Left ventricle myocardium inferior (tissue), 1 donor: ENCODE measurements around the gene KIF22. TPM values are rescaled to one million over a fixed set of nuclear protein-coding genes. Genes with fewer than 3 reads are reported as not detected.

ENCODE experiments used
- DNase-seq: peaks from one replicate; pipeline ENCODE4 v3.0.0-alpha.2; 2020
- H3K27ac ChIP-seq: fragments of 200-600 bp; replicated peaks from 2 replicates; pipeline ENCODE4 v1.8.0; 2021
- H3K27me3 ChIP-seq: fragments of 200-600 bp; 2 replicates; pipeline ENCODE4 v1.8.0; 2021; ENCODE audit warnings: low read depth
- H3K36me3 ChIP-seq: fragments of 200-600 bp; 2 replicates; pipeline ENCODE4 v1.8.0; 2021
- H3K4me1 ChIP-seq: fragments of 200-600 bp; 2 replicates; pipeline ENCODE4 v1.8.0; 2021
- H3K4me3 ChIP-seq: fragments of 200-600 bp; 2 replicates; pipeline ENCODE4 v1.8.0; 2021; ENCODE audit warnings: mild to moderate bottlenecking, moderate library complexity
- H3K9me3 ChIP-seq: fragments of 200-600 bp; replicated peaks from 2 replicates; pipeline ENCODE4 v1.8.0; 2021
- intact Hi-C: fragments of 100-400 bp; cut with micrococcal nuclease; formaldehyde crosslinking; loops from one replicate; pipeline ENCODE4 v1.11.0; 2022
- total RNA-seq: library from RNA; stranded (reverse); fragmentation: NEBNext Ultra II Directional; extraction: Animal tissue kit (Norgen Biotek cat#: 25700); gene quantifications from one replicate; pipeline ENCODE4 v1.2.1, GENCODE V29; 2021
- TF ChIP-seq, protein P1 (sequence below): fragments of 200-600 bp; IDR thresholded peaks from 2 replicates; pipeline ENCODE4 v1.8.0; 2021; ENCODE audit warnings: antibody characterized with exemption, mild to moderate bottlenecking, borderline replicate concordance
- donor health status: DM: no; HTN: yes; CAD: no; lungs with severe emphysema.

Gene KIF22
- total RNA-seq, 1 donor from 2014 or later, result 46.9 TPM

DNA sequence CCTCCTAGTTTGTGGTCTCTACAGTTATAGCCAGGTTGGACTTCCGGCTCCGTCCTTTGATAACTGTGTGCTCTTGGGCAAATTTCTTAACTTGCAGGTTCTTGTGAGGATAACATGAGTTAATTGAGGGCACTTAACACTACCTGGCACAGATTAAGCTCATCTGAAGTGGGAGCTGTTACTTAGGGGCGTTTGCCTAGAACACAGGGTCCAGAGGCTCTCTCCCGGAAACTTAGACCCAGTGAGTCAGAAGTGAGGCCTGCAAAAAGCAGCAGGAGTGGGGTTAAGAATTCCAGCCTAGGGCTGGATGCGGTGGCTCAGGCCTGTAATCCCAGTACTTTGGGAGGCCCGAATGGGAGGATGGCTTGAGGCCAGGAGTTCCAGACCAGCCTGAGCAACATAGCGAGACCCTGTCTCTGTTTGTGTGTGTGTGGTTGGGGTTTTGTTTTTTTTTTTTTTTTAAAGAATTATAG, 31.1 kb downstream of the KIF22 start:
- Histone ChIP-seq H3K4me1 (peaks cover 92% of the 10 kb centered on the region), H3K27ac (peak overlapping the region; percentile 87), H3K4me3 (peak overlapping the region; percentile 81), H3K27me3 (no peaks in the 10 kb centered on the region), H3K9me3 (no peaks in the 10 kb centered on the region), H3K36me3 (peaks cover 22% of the 10 kb centered on the region)
- TF ChIP-seq, protein P1, sequence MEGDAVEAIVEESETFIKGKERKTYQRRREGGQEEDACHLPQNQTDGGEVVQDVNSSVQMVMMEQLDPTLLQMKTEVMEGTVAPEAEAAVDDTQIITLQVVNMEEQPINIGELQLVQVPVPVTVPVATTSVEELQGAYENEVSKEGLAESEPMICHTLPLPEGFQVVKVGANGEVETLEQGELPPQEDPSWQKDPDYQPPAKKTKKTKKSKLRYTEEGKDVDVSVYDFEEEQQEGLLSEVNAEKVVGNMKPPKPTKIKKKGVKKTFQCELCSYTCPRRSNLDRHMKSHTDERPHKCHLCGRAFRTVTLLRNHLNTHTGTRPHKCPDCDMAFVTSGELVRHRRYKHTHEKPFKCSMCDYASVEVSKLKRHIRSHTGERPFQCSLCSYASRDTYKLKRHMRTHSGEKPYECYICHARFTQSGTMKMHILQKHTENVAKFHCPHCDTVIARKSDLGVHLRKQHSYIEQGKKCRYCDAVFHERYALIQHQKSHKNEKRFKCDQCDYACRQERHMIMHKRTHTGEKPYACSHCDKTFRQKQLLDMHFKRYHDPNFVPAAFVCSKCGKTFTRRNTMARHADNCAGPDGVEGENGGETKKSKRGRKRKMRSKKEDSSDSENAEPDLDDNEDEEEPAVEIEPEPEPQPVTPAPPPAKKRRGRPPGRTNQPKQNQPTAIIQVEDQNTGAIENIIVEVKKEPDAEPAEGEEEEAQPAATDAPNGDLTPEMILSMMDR, result no peak
- DNase-seq, result no peak
- intact Hi-C loops, result no loop called here

DNA sequence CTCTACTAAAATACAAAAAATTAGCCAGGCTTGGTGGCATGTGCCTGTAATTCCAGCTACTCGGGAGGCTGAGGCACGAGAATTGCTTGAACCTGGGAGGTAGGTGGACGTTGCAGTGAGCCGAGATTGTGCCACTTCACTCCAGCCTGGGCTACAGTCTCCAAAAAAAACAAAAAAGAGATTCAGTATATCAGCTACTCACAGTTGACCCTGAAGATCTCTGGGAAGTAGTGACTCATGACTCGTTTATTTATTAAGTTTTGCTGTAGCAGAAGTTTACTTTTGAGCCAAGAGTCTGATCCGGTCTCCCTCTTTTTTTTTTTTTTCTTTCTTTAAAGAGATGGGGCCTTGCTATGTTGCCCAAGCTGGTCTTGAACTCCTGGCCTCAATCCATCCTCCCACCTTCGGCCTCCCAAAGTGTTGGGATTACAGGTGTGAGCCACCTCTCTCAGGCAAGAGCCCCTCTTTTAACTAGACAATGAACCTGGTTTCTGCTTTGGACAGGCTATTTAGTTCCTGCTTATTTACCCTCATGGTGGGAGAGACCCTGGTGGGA, 34.1 kb downstream of the KIF22 start:
- Histone ChIP-seq H3K9me3 (no peaks in the 10 kb centered on the region), H3K4me3 (peak overlapping the region; percentile 21), H3K27ac (peak overlapping the region; percentile 87), H3K27me3 (no peaks in the 10 kb centered on the region), H3K36me3 (peaks cover under 1% of the 10 kb centered on the region), H3K4me1 (peaks cover 88% of the 10 kb centered on the region)
- DNase-seq, result no peak
- TF ChIP-seq, protein P1, result no peak
- intact Hi-C loops, result no loop called here

DNA sequence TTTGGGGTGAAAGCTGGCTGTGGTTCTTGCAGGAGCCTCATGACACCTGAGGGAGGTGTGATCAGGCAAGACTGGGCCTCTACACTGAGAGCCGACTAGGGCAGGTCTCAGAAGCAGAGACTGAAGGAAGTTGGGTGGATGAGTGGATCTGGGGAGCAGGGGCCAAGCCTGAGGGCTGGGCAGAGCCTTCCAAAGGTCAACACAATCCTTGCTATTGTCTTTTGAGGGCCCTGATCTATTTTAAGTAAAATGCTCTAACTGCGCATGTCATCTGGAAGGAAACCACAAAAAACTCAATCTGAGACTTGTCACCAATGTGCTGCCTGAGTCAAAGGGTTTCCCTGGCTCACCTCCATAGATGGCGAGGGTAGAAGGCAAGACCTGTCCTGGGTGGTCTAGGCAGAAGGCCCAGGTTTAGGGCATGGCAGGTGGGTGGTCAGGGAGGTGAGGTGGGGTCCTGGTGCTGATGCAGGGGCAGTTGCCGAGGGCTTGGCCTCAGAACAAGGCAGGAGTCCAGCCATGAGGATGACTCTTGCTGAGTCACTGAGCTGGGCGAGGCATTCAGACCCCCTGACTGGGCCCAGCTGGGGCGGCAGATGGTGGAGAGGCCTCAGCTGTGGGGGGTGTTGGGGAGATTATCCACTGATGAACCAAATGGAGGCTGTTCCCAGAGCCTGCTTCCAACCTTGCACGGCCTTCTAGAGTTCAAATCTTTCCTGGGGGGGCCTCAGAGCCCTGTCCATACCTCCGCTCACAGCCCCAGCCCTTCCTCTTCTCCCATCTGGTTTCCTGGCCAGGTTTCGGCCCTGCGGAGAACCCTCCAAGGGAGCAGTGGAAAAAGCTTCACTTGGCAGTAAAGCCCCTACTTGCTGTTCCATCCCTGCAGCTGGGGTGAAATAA, 34.8 kb downstream of the KIF22 start:
- intact Hi-C loops, result no loop called here
- no peaks in the 10 kb centered on the region for H3K27me3 ChIP-seq
- TF ChIP-seq, protein P1, result no peak
- DNase-seq, result peak; percentile 67
- peak overlapping the region; percentile 21 for H3K4me3 ChIP-seq
- peaks cover 4% of the 10 kb centered on the region for H3K36me3 ChIP-seq
- peak overlapping the region; percentile 87 for H3K27ac ChIP-seq
- H3K9me3 ChIP-seq, result no peaks in the 10 kb centered on the region
- H3K4me1 ChIP-seq, result peaks cover 86% of the 10 kb centered on the region

DNA sequence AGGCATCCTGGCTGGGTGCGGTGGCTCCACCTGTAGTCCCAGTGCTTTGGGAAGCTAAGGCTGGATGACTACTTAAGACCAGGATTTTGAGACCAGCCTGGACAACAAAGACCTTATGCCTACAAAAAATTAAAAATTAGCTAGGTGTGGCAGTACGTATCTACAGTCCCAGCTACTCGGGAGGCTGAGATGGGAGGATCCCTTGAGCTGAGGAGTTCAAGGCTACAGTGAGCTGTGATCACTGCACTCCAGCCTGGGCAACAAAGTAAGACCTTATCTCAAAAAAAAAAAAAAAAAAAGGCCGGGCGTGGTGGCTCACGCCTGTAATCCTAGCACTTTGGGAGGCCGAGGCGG, 35.8 kb downstream of the KIF22 start:
- peak overlapping the region; percentile 87 for H3K27ac ChIP-seq
- H3K27me3 ChIP-seq, result no peaks in the 10 kb centered on the region
- H3K36me3 ChIP-seq, result peaks cover 12% of the 10 kb centered on the region
- H3K9me3 ChIP-seq, result no peaks in the 10 kb centered on the region
- H3K4me1 ChIP-seq, result peaks cover 82% of the 10 kb centered on the region
- DNase-seq, result no peak
- intact Hi-C loops, result no loop called here
- H3K4me3 ChIP-seq, result no peak overlapping the region
- TF ChIP-seq, protein P1, result no peak

GRCh38 chr16:29830774-29831173, 40.2 kb downstream of the KIF22 start:
- TF ChIP-seq, protein P1, result no peak
- Histone ChIP-seq H3K4me3 (no peak overlapping the region), H3K27me3 (no peaks in the 10 kb centered on the region), H3K9me3 (no peaks in the 10 kb centered on the region), H3K27ac (no peak overlapping the region), H3K36me3 (peaks cover 50% of the 10 kb centered on the region), H3K4me1 (peaks cover 44% of the 10 kb centered on the region)
- intact Hi-C loops, result no loop called here
- DNase-seq, result no peak
